HCT116 (cell line): ENCODE data around the gene CABP1. TPM values are rescaled to one million over a fixed set of nuclear protein-coding genes. Genes with fewer than 3 reads are reported as not detected.

Experiments used
- ATAC-seq: fragments of 200-7000 bp; cut with Tn5 transposase; 2 replicates; pipeline ENCODE4 v1.9.1; 2020; ENCODE audit warnings: mild to moderate bottlenecking, moderate library complexity
- BruUV-seq: library from RNA; stranded (reverse); fragments of 400-500 nt; replicated peaks from 2 replicates; lab custom pipeline; 2021; lab: Mats Ljungman, UMichigan
- CTCF ChIA-PET: fragments of 300-600 bp; sonication (Branson Sonifier 250); formaldehyde crosslinking; loops from one replicate; lab custom pipeline; 2021; ENCODE audit warnings: antibody characterized with exemption; lab: Charles Lee
- POLR2A ChIA-PET: fragments of 300-600, 350-600 bp; sonication (Branson Sonifier 250); formaldehyde crosslinking; loops from one replicate; lab custom pipeline; 2021; ENCODE audit warnings: antibody characterized with exemption; lab: Charles Lee
- RAD21 ChIA-PET, 2 experiments: fragments of 300-600 bp; sonication (Branson Sonifier 250); formaldehyde crosslinking; loops; one replicate each; lab custom pipeline; 2023; ENCODE audit warnings: low total read pairs in 2 of 2; ENCODE audit not compliant: uncharacterized antibody in 2 of 2, unreplicated experiment in 2 of 2, low non-redundant PET in 1 of 2; lab: Charles Lee
- DNase-seq: peaks from one replicate; pipeline ENCODE4 v3.0.0-alpha.2; 2010; ENCODE audit warnings: low read depth, low spot score
- H2AFZ ChIP-seq: fragments of 200-600 bp; shearing (Covaris generic), sonication (generic); 2 replicates; pipeline ENCODE4 v1.6.1; 2017; ENCODE audit warnings: low read depth, mixed run types, mixed read lengths, antibody characterized with exemption, low read length; ENCODE audit not compliant: poor library complexity, severe bottlenecking
- H3K27ac ChIP-seq: 2 replicates; pipeline ENCODE4 v1.5.1; 2012; ENCODE audit warnings: low read depth, low read length
- H3K27me3 ChIP-seq: fragments of 200-600 bp; sonication (generic); 2 replicates; pipeline ENCODE4 v1.6.1; 2016; ENCODE audit warnings: mixed run types, low read length, mixed read lengths; ENCODE audit not compliant: insufficient read depth
- H3K36me3 ChIP-seq, 2 experiments: fragments of 200-500 bp in 1 of 2; fragments of 200-600 bp in 1 of 2; sonication (Bioruptor generic) in 1 of 2; sonication (generic) in 1 of 2; 2 replicates each; pipeline versions ENCODE4 v1.5.1 to v1.6.1; 2014 to 2016; ENCODE audit warnings: low read length in 2 of 2, inconsistent platforms in 1 of 2, mixed read lengths in 1 of 2, mixed run types in 1 of 2; ENCODE audit not compliant: insufficient read depth in 2 of 2, control insufficient read depth in 1 of 2
- H3K4me1 ChIP-seq, 2 experiments: fragments of 200-600 bp in 1 of 2; sonication (generic) in 1 of 2; 2 replicates each; pipeline versions ENCODE4 v1.5.1 to v1.6.1; 2012 to 2017; ENCODE audit warnings: low read length in 2 of 2, inconsistent platforms in 1 of 2, mild to moderate bottlenecking in 1 of 2, mixed read lengths in 1 of 2, mixed run types in 1 of 2, moderate library complexity in 1 of 2; ENCODE audit not compliant: insufficient read depth in 2 of 2, control insufficient read depth in 1 of 2
- H3K4me2 ChIP-seq: fragments of 200-600 bp; sonication (generic); 2 replicates; pipeline ENCODE4 v1.6.1; 2017; ENCODE audit warnings: mixed run types, low read length, mixed read lengths
- H3K4me3 ChIP-seq, 2 experiments: fragments of 200-600 bp in 1 of 2; sonication (generic) in 1 of 2; replicated peaks in 1 of 2; 2 replicates each; pipeline ENCODE4 v1.5.1; 2011 to 2016; ENCODE audit warnings: low read length in 2 of 2, control low read depth in 1 of 2, low read depth in 1 of 2, mild to moderate bottlenecking in 1 of 2, mixed read lengths in 1 of 2, mixed run types in 1 of 2
- H3K79me2 ChIP-seq: fragments of 200-600 bp; sonication (generic); 2 replicates; pipeline ENCODE4 v1.6.1; 2017; ENCODE audit warnings: mild to moderate bottlenecking, mixed run types, low read length, moderate library complexity, mixed read lengths; ENCODE audit not compliant: insufficient read depth
- H3K9ac ChIP-seq: fragments of 200-600 bp; sonication (generic); 2 replicates; pipeline ENCODE4 v1.6.1; 2016; ENCODE audit warnings: low read length, mixed read lengths
- H3K9me2 ChIP-seq: fragments of 200-600 bp; sonication (generic), shearing (Covaris generic); 2 replicates; pipeline ENCODE4 v1.6.1; 2017; ENCODE audit warnings: mixed run types, mild to moderate bottlenecking, moderate library complexity; ENCODE audit not compliant: insufficient read depth
- H3K9me3 ChIP-seq, 2 experiments: fragments of 200-500 bp in 1 of 2; fragments of 200-600 bp in 1 of 2; sonication (Bioruptor generic) in 1 of 2; sonication (generic) in 1 of 2; 2 replicates each; pipeline ENCODE4 v1.6.1; 2014 to 2017; ENCODE audit warnings: low read length in 2 of 2, mixed read lengths in 2 of 2, inconsistent platforms in 1 of 2, low read depth in 1 of 2, mild to moderate bottlenecking in 1 of 2, mixed run types in 1 of 2, moderate library complexity in 1 of 2; ENCODE audit not compliant: control insufficient read depth in 1 of 2, insufficient read depth in 1 of 2
- H4K20me1 ChIP-seq: fragments of 200-600 bp; sonication (generic), shearing (Covaris generic); 2 replicates; pipeline ENCODE4 v1.6.1; 2017; ENCODE audit warnings: mixed run types, mild to moderate bottlenecking, moderate library complexity; ENCODE audit not compliant: insufficient read depth
- CBX3 ChIP-seq: IDR thresholded peaks from 2 replicates; pipeline ENCODE4 v1.6.1; 2012; ENCODE audit warnings: low read depth
- CEBPB ChIP-seq: IDR thresholded peaks from 2 replicates; pipeline ENCODE4 v1.6.1; 2012; ENCODE audit warnings: low read depth
- EZH2phosphoT487 ChIP-seq: fragments of 200-600 bp; IDR thresholded peaks from 2 replicates; pipeline ENCODE4 v1.6.1; 2018; ENCODE audit warnings: antibody characterized with exemption, borderline replicate concordance
- JUND ChIP-seq: IDR thresholded peaks from 2 replicates; pipeline ENCODE4 v1.6.1; 2012
- TCF7L2 ChIP-seq: IDR thresholded peaks from 2 replicates; pipeline ENCODE4 v1.7.0; 2011; ENCODE audit warnings: borderline replicate concordance, inconsistent platforms; ENCODE audit not compliant: insufficient read depth, insufficient read length; ENCODE audit errors: extremely low read depth
- ZFX ChIP-seq: fragments of 450-650 bp; IDR thresholded peaks from 2 replicates; pipeline ENCODE4 v1.6.1; 2017
- ZNF274 ChIP-seq: fragments of 200-500 bp; sonication (Bioruptor generic); IDR thresholded peaks from 2 replicates; pipeline ENCODE4 v1.6.1; 2014; ENCODE audit warnings: mild to moderate bottlenecking, low read depth, low read length, inconsistent platforms
- intact Hi-C: fragments of 100-400 bp; cut with micrococcal nuclease; formaldehyde crosslinking; loops from 2 replicates; pipeline ENCODE4 v1.10.0; 2022
- total RNA-seq: library from RNA; stranded (reverse); gene quantifications from one replicate; pipeline ENCODE4 v1.2.1, GENCODE V29; 2021; ENCODE audit not compliant: unreplicated experiment
- TF ChIP-seq, protein P1 (sequence below): IDR thresholded peaks from 2 replicates; pipeline ENCODE4 v1.6.1; 2011; ENCODE audit warnings: mild to moderate bottlenecking, low read length, moderate library complexity; ENCODE audit not compliant: insufficient replicate concordance; ENCODE audit errors: extremely low read depth
- TF ChIP-seq, protein P2 (sequence below), 3 experiments: fragments of 200-600 bp in 1 of 3; sonication (generic) in 1 of 3; IDR thresholded peaks in 2 of 3; conservative IDR thresholded peaks in 1 of 3; 2 replicates each; pipeline ENCODE4 v1.5.1; 2012 to 2017; ENCODE audit warnings: low read depth in 2 of 3, low read length in 2 of 3, antibody characterized with exemption in 1 of 3, borderline replicate concordance in 1 of 3, control low read depth in 1 of 3, mild to moderate bottlenecking in 1 of 3, mixed read lengths in 1 of 3, mixed run types in 1 of 3, moderate library complexity in 1 of 3; ENCODE audit not compliant: insufficient read depth in 1 of 3

The CABP1 gene
- total RNA-seq, 1 experiment from 2014 or later, result 0.84 TPM

DNA sequence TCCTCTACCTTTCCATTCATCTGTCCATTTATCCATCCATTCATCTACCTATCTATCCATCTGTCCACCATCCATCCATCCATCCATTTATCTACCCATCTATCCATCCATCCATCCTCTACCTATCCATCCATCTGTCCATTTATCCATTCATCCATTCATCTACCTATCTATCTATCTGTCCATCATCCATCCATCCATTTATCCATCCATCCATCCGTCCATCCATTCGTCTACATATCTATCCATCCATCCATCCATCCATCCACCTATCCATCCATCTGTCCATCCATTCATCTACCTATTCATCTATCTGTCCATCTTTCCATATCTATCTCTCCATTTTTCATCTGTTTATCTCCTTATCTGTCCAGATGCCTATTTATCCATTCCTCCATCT is 21.0 kb downstream of the CABP1 start:
- Histone ChIP-seq H3K9ac (no peak overlapping the region), H3K79me2 (no peaks in the 10 kb centered on the region), H3K4me2 (no peak overlapping the region), H3K9me2 (no peaks in the 10 kb centered on the region), H4K20me1 (no peaks in the 10 kb centered on the region), H2AFZ (no peak overlapping the region)
- RAD21 ChIA-PET, result no interaction called here
- no peak for ATAC-seq
- TF ChIP-seq CBX3, result no peak
- TF ChIP-seq EZH2phosphoT487, result no peak
- TF ChIP-seq, protein P1, sequence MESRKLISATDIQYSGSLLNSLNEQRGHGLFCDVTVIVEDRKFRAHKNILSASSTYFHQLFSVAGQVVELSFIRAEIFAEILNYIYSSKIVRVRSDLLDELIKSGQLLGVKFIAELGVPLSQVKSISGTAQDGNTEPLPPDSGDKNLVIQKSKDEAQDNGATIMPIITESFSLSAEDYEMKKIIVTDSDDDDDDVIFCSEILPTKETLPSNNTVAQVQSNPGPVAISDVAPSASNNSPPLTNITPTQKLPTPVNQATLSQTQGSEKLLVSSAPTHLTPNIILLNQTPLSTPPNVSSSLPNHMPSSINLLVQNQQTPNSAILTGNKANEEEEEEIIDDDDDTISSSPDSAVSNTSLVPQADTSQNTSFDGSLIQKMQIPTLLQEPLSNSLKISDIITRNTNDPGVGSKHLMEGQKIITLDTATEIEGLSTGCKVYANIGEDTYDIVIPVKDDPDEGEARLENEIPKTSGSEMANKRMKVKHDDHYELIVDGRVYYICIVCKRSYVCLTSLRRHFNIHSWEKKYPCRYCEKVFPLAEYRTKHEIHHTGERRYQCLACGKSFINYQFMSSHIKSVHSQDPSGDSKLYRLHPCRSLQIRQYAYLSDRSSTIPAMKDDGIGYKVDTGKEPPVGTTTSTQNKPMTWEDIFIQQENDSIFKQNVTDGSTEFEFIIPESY, result no peak
- TF ChIP-seq, protein P2, sequence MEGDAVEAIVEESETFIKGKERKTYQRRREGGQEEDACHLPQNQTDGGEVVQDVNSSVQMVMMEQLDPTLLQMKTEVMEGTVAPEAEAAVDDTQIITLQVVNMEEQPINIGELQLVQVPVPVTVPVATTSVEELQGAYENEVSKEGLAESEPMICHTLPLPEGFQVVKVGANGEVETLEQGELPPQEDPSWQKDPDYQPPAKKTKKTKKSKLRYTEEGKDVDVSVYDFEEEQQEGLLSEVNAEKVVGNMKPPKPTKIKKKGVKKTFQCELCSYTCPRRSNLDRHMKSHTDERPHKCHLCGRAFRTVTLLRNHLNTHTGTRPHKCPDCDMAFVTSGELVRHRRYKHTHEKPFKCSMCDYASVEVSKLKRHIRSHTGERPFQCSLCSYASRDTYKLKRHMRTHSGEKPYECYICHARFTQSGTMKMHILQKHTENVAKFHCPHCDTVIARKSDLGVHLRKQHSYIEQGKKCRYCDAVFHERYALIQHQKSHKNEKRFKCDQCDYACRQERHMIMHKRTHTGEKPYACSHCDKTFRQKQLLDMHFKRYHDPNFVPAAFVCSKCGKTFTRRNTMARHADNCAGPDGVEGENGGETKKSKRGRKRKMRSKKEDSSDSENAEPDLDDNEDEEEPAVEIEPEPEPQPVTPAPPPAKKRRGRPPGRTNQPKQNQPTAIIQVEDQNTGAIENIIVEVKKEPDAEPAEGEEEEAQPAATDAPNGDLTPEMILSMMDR (IDR thresholded peaks at IDR 0.05 in 2 of 3, conservative IDR thresholded peaks at IDR 0.05 in 1 of 3; ENCODE audit: borderline replicate concordance in 1 of 3, insufficient read depth in 1 of 3, low read depth in 2 of 3, low read length in 2 of 3), result no peak
- TF ChIP-seq CEBPB, result no peak
- TF ChIP-seq JUND, result no peak
- no peak for TF ChIP-seq ZFX
- no peak for TF ChIP-seq TCF7L2
- TF ChIP-seq ZNF274, result no peak
- TF ChIP-seq, all 23 proteins: peak for 0
- intact Hi-C loops, result no loop called here
- no peaks in the 10 kb centered on the region for H3K9me3 ChIP-seq
- no peak for DNase-seq
- no TSS peak for BruUV-seq
- no peaks in the 10 kb centered on the region for H3K4me1 ChIP-seq
- no peak overlapping the region for H3K4me3 ChIP-seq
- no peak overlapping the region for H3K27ac ChIP-seq
- POLR2A ChIA-PET, result no interaction called here
- peaks cover 4% of the 10 kb centered on the region; the same call in 1 of the 2 replicates for H3K27me3 ChIP-seq
- CTCF ChIA-PET, result no interaction called here
- H3K36me3 ChIP-seq, result no peaks in the 10 kb centered on the region
